Psoas muscle (tissue), 8 donors: ENCODE results near the gene EXTL2. TPM values are rescaled to one million over a fixed set of nuclear protein-coding genes. Genes with fewer than 3 reads are reported as not detected.
"Not testable (repeated sequence)": the region's sequence is repeated elsewhere in the genome, so short reads cannot be mapped to it uniquely, and the experiment has no call there.

Experiments
- ATAC-seq, 4 donors: fragments of 200-7000 bp; cut with Tn5 transposase; one replicate each; pipeline ENCODE4 v1.9.1; 2020; ENCODE audit warnings: moderate library complexity in 3 of 4, mild to moderate bottlenecking in 2 of 4
- DNase-seq, 2 donors: peaks; one replicate each; pipeline ENCODE4 v3.0.0-alpha.2; 2020
- H3K27ac ChIP-seq: fragments of 200-600 bp; one replicate; pipeline ENCODE4 v1.8.0; 2022
- H3K27me3 ChIP-seq, 3 donors: fragments of 200-600 bp in 1 of 3; one replicate each; pipeline versions ENCODE4 v1.6.1 to v1.8.0; 2013 to 2022; ENCODE audit warnings: low read length in 2 of 3, mild to moderate bottlenecking in 2 of 3, moderate library complexity in 1 of 3; ENCODE audit not compliant: insufficient read depth in 3 of 3
- H3K36me3 ChIP-seq, 2 donors: fragments of 200-600 bp in 1 of 2; one replicate each; pipeline versions ENCODE4 v1.6.1 to v1.8.0; 2013 to 2022; ENCODE audit warnings: low read depth in 1 of 2, mild to moderate bottlenecking in 1 of 2, moderate library complexity in 1 of 2; ENCODE audit not compliant: insufficient read depth in 1 of 2
- H3K4me1 ChIP-seq: fragments of 200-600 bp; one replicate; pipeline ENCODE4 v1.8.0; 2022
- H3K4me3 ChIP-seq: fragments of 200-600 bp; one replicate; pipeline ENCODE4 v1.8.0; 2022; ENCODE audit warnings: mild to moderate bottlenecking
- H3K9me3 ChIP-seq: fragments of 200-600 bp; one replicate; pipeline ENCODE4 v1.8.0; 2022
- CTCF ChIP-seq: fragments of 200-600 bp; IDR thresholded peaks from one replicate; pipeline ENCODE4 v1.8.0; 2022; ENCODE audit warnings: antibody characterized with exemption
- WGBS, 3 donors: extraction: QIAGEN DNeasy Blood & Tissue Kit; methylation state at CpG; one replicate each; pipeline versions ENCODE4 v1.1.6 to v1.1.7; 2013; 5-methylcytosine and 5-hydroxymethylcytosine counted together
- intact Hi-C, 2 donors: fragments of 100-400 bp; cut with DNase I; formaldehyde crosslinking; loops; one replicate each; pipeline versions ENCODE4 v1.11.0 to v1.14.2; 2022
- polyA plus RNA-seq, 3 donors: library from polyadenylated mRNA; stranded (reverse); fragments of 200-250 nt; gene quantifications; one replicate each; pipeline ENCODE4 v1.2.3, GENCODE V29; 2013
- total RNA-seq, 4 donors: library from RNA; stranded (reverse); fragmentation: NEBNext Ultra II Directional in 2 of 4; extraction: Animal tissue kit (Norgen Biotek cat#: 25700) in 2 of 4; gene quantifications; one replicate each; pipeline versions ENCODE4 v1.2.1 to v1.2.4, GENCODE V29; 2021 to 2023
- donor health status: healthy with polysubstance abuse.
- donor health status: DM: no; HTN: no; CAD: no; lungs with moderate emphysema.
- donor health status: Bipolar disorder and iron deficiency.
- donor health status: healthy.
- donor health status: DM: yes; HTN: yes; CAD: no.
- donor health status: DM: no; HTN: no; CAD: no.
- donor health status: DM: no; HTN: no; CAD: no.
- donor health status: DM: yes; HTN: yes; CAD: no.

The EXTL2 gene
- total and polyA plus RNA-seq, 7 donors, result 3.3 to 14.7 (median 3.9) TPM

- WGBS, 3 donors, result 90 to 96% (median 92%) methylated on average over 3 of the region's 3 CpGs
- DNase-seq (no peak), ATAC-seq (no peak)
- Histone ChIP-seq H3K27ac (no peak overlapping the region), H3K4me3 (no peak overlapping the region), H3K36me3 (no peaks in the 10 kb centered on the region), H3K9me3 (no peaks in the 10 kb centered on the region), H3K27me3 (no peaks in the 10 kb centered on the region), H3K4me1 (no peaks in the 10 kb centered on the region)
- intact Hi-C loops, result no loop called here
- no peak for TF ChIP-seq CTCF
Measured at GRCh38 chr1:100852976-100853375, 41.7 kb downstream of the EXTL2 start.

GRCh38 chr1:100851726-100852125, 42.9 kb downstream of the EXTL2 start:
- H3K4me3 ChIP-seq, result no peak overlapping the region
- TF ChIP-seq CTCF, result no peak
- no peak for ATAC-seq
- no peaks in the 10 kb centered on the region for H3K4me1 ChIP-seq
- H3K9me3 ChIP-seq, result no peaks in the 10 kb centered on the region
- DNase-seq, result no peak
- H3K27ac ChIP-seq, result no peak overlapping the region
- H3K27me3 ChIP-seq, result no peaks in the 10 kb centered on the region
- no peaks in the 10 kb centered on the region for H3K36me3 ChIP-seq
- intact Hi-C loops, result no loop called here
- 87 to 92% (median 91%) methylated on average over 5 of the region's 5 CpGs for WGBS, 3 donors

- ATAC-seq (no peak), DNase-seq (no peak)
- no peak overlapping the region for H3K27ac ChIP-seq
- TF ChIP-seq CTCF, result no peak
- H3K4me1 ChIP-seq, result no peaks in the 10 kb centered on the region
- peak overlapping the region; percentile 34 for H3K4me3 ChIP-seq
- WGBS, 3 donors, result 20 to 33% (median 27%) methylated on average over 2 of the region's 2 CpGs
- H3K36me3 ChIP-seq, result no peaks in the 10 kb centered on the region
- intact Hi-C loops, result no loop called here
- H3K9me3 ChIP-seq, result no peaks in the 10 kb centered on the region
- no peaks in the 10 kb centered on the region for H3K27me3 ChIP-seq
Measured at GRCh38 chr1:100847361-100848082, 47.1 kb downstream of the EXTL2 start.

GRCh38 chr1:100843160-100843559, 51.5 kb downstream of the EXTL2 start:
- H3K9me3 ChIP-seq, ATAC-seq, H3K27me3 ChIP-seq, intact Hi-C loops, H3K36me3 ChIP-seq, DNase-seq, H3K4me1 ChIP-seq, H3K27ac ChIP-seq, H3K4me3 ChIP-seq: not testable (repeated sequence)
- WGBS, 3 donors, result 96 to 99% (median 96%) methylated on average over 2 of the region's 2 CpGs

GRCh38 chr1:100835866-100836842, 58.5 kb downstream of the EXTL2 start:
- Histone ChIP-seq H3K27me3 (peaks cover 0 to 3% (median 0%) of the 10 kb centered on the region in 3 donors), H3K4me1 (no peaks in the 10 kb centered on the region), H3K36me3 (no peaks in the 10 kb centered on the region), H3K27ac (no peak overlapping the region), H3K4me3 (no peak overlapping the region), H3K9me3 (no peaks in the 10 kb centered on the region)
- TF ChIP-seq CTCF, result no peak
- intact Hi-C loops, result no loop called here
- DNase-seq (no peak), ATAC-seq (no peak)
- WGBS, 3 donors, result 79 to 83% (median 80%) methylated on average over 9 of the region's 9 CpGs
